Measurements from ENCODE around the gene ABLIM3. TPM values are rescaled to one million over a fixed set of nuclear protein-coding genes. Genes with fewer than 3 reads are reported as not detected.

ABLIM3 gene
- total and polyA plus RNA-seq, 2 experiments from 2014 or later = 0.19 to 2.2 TPM

- TF ChIP-seq ZNF462 (CRISPR knock-in tag; IDR thresholded peaks at IDR 0.05) = no peak
- no peak for TF ChIP-seq NANOG (IDR thresholded peaks at IDR 0.05; ENCODE audit: borderline replicate concordance)
- TF ChIP-seq, protein P1, sequence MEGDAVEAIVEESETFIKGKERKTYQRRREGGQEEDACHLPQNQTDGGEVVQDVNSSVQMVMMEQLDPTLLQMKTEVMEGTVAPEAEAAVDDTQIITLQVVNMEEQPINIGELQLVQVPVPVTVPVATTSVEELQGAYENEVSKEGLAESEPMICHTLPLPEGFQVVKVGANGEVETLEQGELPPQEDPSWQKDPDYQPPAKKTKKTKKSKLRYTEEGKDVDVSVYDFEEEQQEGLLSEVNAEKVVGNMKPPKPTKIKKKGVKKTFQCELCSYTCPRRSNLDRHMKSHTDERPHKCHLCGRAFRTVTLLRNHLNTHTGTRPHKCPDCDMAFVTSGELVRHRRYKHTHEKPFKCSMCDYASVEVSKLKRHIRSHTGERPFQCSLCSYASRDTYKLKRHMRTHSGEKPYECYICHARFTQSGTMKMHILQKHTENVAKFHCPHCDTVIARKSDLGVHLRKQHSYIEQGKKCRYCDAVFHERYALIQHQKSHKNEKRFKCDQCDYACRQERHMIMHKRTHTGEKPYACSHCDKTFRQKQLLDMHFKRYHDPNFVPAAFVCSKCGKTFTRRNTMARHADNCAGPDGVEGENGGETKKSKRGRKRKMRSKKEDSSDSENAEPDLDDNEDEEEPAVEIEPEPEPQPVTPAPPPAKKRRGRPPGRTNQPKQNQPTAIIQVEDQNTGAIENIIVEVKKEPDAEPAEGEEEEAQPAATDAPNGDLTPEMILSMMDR (conservative IDR thresholded peaks at IDR 0.05; ENCODE audit: low read depth in 2 of 2) = no peak
- TF ChIP-seq ETS1 (IDR thresholded peaks at IDR 0.05) = no peak
- no peak for TF ChIP-seq POLR2AphosphoS5 (IDR thresholded peaks at IDR 0.05; ENCODE audit: low read depth)
- TF ChIP-seq EZH2phosphoT487 (IDR thresholded peaks at IDR 0.05; ENCODE audit: unreplicated experiment) = no peak
- no peak for TF ChIP-seq JUNB (IDR thresholded peaks at IDR 0.05; ENCODE audit: unreplicated experiment)
These were observed 31.6 kb downstream of the ABLIM3 start (continued) for GRCh38 chr5:149172709-149173505.

Measured in GM23338 (cell line).